Stimulated activated CD8-positive, alpha-beta memory T cell treated with anti-CD3 and anti-CD28 coated beads, Interleukin-15, amount 100 ng/mL, for 4 hours (primary cell): ENCODE results near the gene NDST1.

Experiments
- DNase-seq, 2 donors: peaks; one replicate each; pipeline ENCODE4 v3.0.0-alpha.2; 2020; ENCODE audit warnings: low read depth in 2 of 2

Gene NDST1

GRCh38 chr5:150587856-150588595 lies 80.1 kb downstream of the NDST1 start:
- no peak for DNase-seq

- DNase-seq, result no peak
Observed at GRCh38 chr5:150588596-150588890, 80.6 kb downstream of the NDST1 start.

GRCh38 chr5:150589862-150590601 lies 82.1 kb downstream of the NDST1 start:
- DNase-seq, result no peak

- DNase-seq, result no peak
Observed at GRCh38 chr5:150590979-150591695, 83.2 kb downstream of the NDST1 start.

- no peak for DNase-seq
Observed at GRCh38 chr5:150593593-150593992, 85.7 kb downstream of the NDST1 start.

GRCh38 chr5:150593996-150594395 lies 86.1 kb downstream of the NDST1 start:
- DNase-seq, result no peak

- no peak for DNase-seq
Observed at GRCh38 chr5:150595466-150596031, 87.6 kb downstream of the NDST1 start.

GRCh38 chr5:150596313-150596712 lies 88.4 kb downstream of the NDST1 start:
- DNase-seq, result no peak

GRCh38 chr5:150596826-150597225 lies 88.9 kb downstream of the NDST1 start:
- DNase-seq, result no peak

GRCh38 chr5:150598006-150598405 lies 90.1 kb downstream of the NDST1 start:
- no peak for DNase-seq

- DNase-seq, result no peak
Observed at GRCh38 chr5:150598821-150599273, 90.9 kb downstream of the NDST1 start.

- DNase-seq, result no peak
Observed at GRCh38 chr5:150599281-150599680, 91.3 kb downstream of the NDST1 start.

GRCh38 chr5:150599917-150600511 lies 92.1 kb downstream of the NDST1 start:
- DNase-seq, result no peak

GRCh38 chr5:150600616-150601490 lies 92.9 kb downstream of the NDST1 start:
- DNase-seq, result no peak

- DNase-seq, result no peak
Observed at GRCh38 chr5:150601491-150602345, 93.8 kb downstream of the NDST1 start.

GRCh38 chr5:150603052-150603451 lies 95.1 kb downstream of the NDST1 start:
- DNase-seq, result no peak

GRCh38 chr5:150603491-150603890 lies 95.6 kb downstream of the NDST1 start:
- DNase-seq, result no peak

- DNase-seq, result no peak
Observed at GRCh38 chr5:150604010-150604409, 96.1 kb downstream of the NDST1 start.

- no peak for DNase-seq
Observed at GRCh38 chr5:150604894-150605440, 97.0 kb downstream of the NDST1 start.

GRCh38 chr5:150605546-150605945 lies 97.6 kb downstream of the NDST1 start:
- DNase-seq, result no peak
